Astrocyte (in vitro differentiated cells and primary cell): ENCODE results near the gene ITGA2. TPM values are rescaled to one million over a fixed set of nuclear protein-coding genes. Genes with fewer than 3 reads are reported as not detected.
A peak's percentile ranks its signal among the peaks of the same experiment; 100 is the strongest.

Experiments
- DNase-seq: peaks from one replicate; pipeline ENCODE4 v3.0.0-alpha.2; 2010; ENCODE audit warnings: low read depth
- FAIRE-seq: peaks from 2 replicates; lab custom pipeline; 2011; peaks lifted over from hg19 to GRCh38; lab: Jason Lieb, UNC
- H2AFZ ChIP-seq: 2 replicates; pipeline ENCODE4 v1.6.0; 2012; ENCODE audit warnings: low read depth, low read length, inconsistent platforms
- H3K27ac ChIP-seq: 2 replicates; pipeline ENCODE4 v1.5.1; 2011; ENCODE audit warnings: low read depth, low read length, inconsistent platforms
- H3K27me3 ChIP-seq: 2 replicates; pipeline ENCODE4 v1.6.0; 2011; ENCODE audit warnings: low read length, inconsistent platforms; ENCODE audit not compliant: insufficient read depth
- H3K36me3 ChIP-seq: 2 replicates; pipeline ENCODE4 v1.5.1; 2011; ENCODE audit warnings: low read length, inconsistent platforms; ENCODE audit not compliant: insufficient read depth
- H3K4me1 ChIP-seq: 2 replicates; pipeline ENCODE4 v1.5.1; 2011; ENCODE audit warnings: low read length, inconsistent platforms; ENCODE audit not compliant: insufficient read depth
- H3K4me2 ChIP-seq: 2 replicates; pipeline ENCODE4 v1.6.0; 2012; ENCODE audit warnings: low read length, inconsistent platforms
- H3K4me3 ChIP-seq: 2 replicates; pipeline ENCODE4 v1.5.1; 2011; ENCODE audit warnings: low read depth, mild to moderate bottlenecking, low read length, inconsistent platforms; ENCODE audit not compliant: insufficient read depth
- H3K79me2 ChIP-seq: 2 replicates; pipeline ENCODE4 v1.6.0; 2012; ENCODE audit warnings: mild to moderate bottlenecking, low read length, inconsistent platforms; ENCODE audit not compliant: insufficient read depth
- H3K9ac ChIP-seq: 2 replicates; pipeline ENCODE4 v1.6.0; 2012; ENCODE audit warnings: mild to moderate bottlenecking, low read length, inconsistent platforms
- H3K9me3 ChIP-seq: 2 replicates; pipeline ENCODE4 v1.5.1; 2012; ENCODE audit warnings: low read depth, mild to moderate bottlenecking, low read length, inconsistent platforms; ENCODE audit not compliant: insufficient read depth
- H4K20me1 ChIP-seq: 2 replicates; pipeline ENCODE4 v1.6.0; 2012; ENCODE audit warnings: low read length, inconsistent platforms; ENCODE audit not compliant: insufficient read depth
- H3K27ac Mint-ChIP-seq: one replicate; pipeline ENCODE4 v1.8.0; 2021; ENCODE audit warnings: mild to moderate bottlenecking, mixed read lengths; ENCODE audit not compliant: unreplicated experiment
- H3K27me3 Mint-ChIP-seq: one replicate; pipeline ENCODE4 v1.8.0; 2021; ENCODE audit warnings: low read depth, mixed read lengths; ENCODE audit not compliant: unreplicated experiment
- H3K36me3 Mint-ChIP-seq: one replicate; pipeline ENCODE4 v1.8.0; 2021; ENCODE audit warnings: low read depth, mixed read lengths; ENCODE audit not compliant: unreplicated experiment
- H3K4me1 Mint-ChIP-seq: one replicate; pipeline ENCODE4 v1.8.0; 2021; ENCODE audit warnings: low read depth, mixed read lengths; ENCODE audit not compliant: unreplicated experiment
- H3K4me3 Mint-ChIP-seq: one replicate; pipeline ENCODE4 v1.8.0; 2021; ENCODE audit warnings: mild to moderate bottlenecking, moderate library complexity, mixed read lengths; ENCODE audit not compliant: unreplicated experiment
- H3K9me3 Mint-ChIP-seq: one replicate; pipeline ENCODE4 v1.8.0; 2021; ENCODE audit warnings: mild to moderate bottlenecking, mixed read lengths; ENCODE audit not compliant: unreplicated experiment
- CTCF ChIP-seq: IDR thresholded peaks from 2 replicates; pipeline ENCODE4 v1.5.1; 2011; ENCODE audit warnings: low read depth, mild to moderate bottlenecking, inconsistent platforms, low read length, moderate library complexity; ENCODE audit not compliant: insufficient read depth
- EZH2 ChIP-seq: IDR thresholded peaks from 2 replicates; pipeline ENCODE4 v1.6.1; 2012; ENCODE audit warnings: mild to moderate bottlenecking, low read length, inconsistent platforms; ENCODE audit not compliant: insufficient read depth
- total RNA-seq: library from RNA; stranded (reverse); gene quantifications from 2 replicates; pipeline ENCODE4 v1.2.1, GENCODE V29; 2021

The ITGA2 gene
- total RNA-seq, 1 donor from 2014 or later = 35.9 TPM

DNA sequence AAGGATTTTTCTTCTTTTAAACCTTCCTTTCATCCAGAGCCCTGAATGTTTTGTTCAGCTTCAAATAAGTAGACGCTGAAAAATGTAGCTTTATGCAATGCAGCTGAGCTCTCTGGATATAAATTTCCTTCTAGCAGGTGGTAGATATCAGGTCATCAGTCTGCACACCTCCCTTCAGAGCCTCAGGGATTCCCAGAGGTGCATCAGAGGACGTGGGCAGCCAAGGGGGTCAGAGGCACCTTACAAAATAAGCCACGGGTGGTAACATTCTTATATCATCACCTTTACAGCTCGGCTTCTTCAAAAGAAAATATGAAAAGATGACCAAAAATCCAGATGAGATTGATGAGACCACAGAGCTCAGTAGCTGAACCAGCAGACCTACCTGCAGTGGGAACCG is 101.1 kb downstream of the ITGA2 start:
- no peak overlapping the region for H3K9ac ChIP-seq
- H3K27ac Mint-ChIP-seq = no peak overlapping the region
- no peak for TF ChIP-seq EZH2
- TF ChIP-seq CTCF = no peak
- FAIRE-seq (no peak), DNase-seq (no peak)
- no peak overlapping the region for H3K4me3 Mint-ChIP-seq
- H3K9me3 ChIP-seq = no peaks in the 10 kb centered on the region
- H3K27me3 Mint-ChIP-seq = no peaks in the 10 kb centered on the region
- H3K27ac ChIP-seq = no peak overlapping the region
- H3K4me1 Mint-ChIP-seq = peaks cover 12% of the 10 kb centered on the region
- H3K27me3 ChIP-seq = no peaks in the 10 kb centered on the region
- no peak overlapping the region for H3K4me2 ChIP-seq
- H3K4me1 ChIP-seq = peaks cover 6% of the 10 kb centered on the region
- H3K36me3 ChIP-seq = peaks cover 24% of the 10 kb centered on the region
- H2AFZ ChIP-seq = no peak overlapping the region
- H3K36me3 Mint-ChIP-seq = no peaks in the 10 kb centered on the region
- H3K79me2 ChIP-seq = no peaks in the 10 kb centered on the region
- no peaks in the 10 kb centered on the region for H4K20me1 ChIP-seq
- H3K4me3 ChIP-seq = no peak overlapping the region
- no peaks in the 10 kb centered on the region for H3K9me3 Mint-ChIP-seq

DNA sequence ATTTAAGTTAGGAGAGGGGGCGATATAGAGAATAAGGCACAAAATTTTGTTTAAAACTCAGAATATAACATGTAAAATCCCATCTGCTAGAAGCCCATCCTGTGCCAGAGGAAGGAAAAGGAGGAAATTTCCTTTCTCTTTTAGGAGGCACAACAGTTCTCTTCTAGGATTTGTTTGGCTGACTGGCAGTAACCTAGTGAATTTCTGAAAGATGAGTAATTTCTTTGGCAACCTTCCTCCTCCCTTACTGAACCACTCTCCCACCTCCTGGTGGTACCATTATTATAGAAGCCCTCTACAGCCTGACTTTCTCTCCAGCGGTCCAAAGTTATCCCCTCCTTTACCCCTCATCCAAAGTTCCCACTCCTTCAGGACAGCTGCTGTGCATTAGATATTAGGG is 102.1 kb downstream of the ITGA2 start:
- no peak overlapping the region for H3K4me3 Mint-ChIP-seq
- peaks cover 6% of the 10 kb centered on the region for H3K4me1 ChIP-seq
- no peak overlapping the region for H3K9ac ChIP-seq
- H4K20me1 ChIP-seq = no peaks in the 10 kb centered on the region
- no peak overlapping the region for H3K27ac ChIP-seq
- H2AFZ ChIP-seq = no peak overlapping the region
- no peaks in the 10 kb centered on the region for H3K9me3 ChIP-seq
- H3K27me3 ChIP-seq = no peaks in the 10 kb centered on the region
- TF ChIP-seq EZH2 = no peak
- TF ChIP-seq CTCF = peak; percentile 2
- H3K4me3 ChIP-seq = no peak overlapping the region
- no peaks in the 10 kb centered on the region for H3K27me3 Mint-ChIP-seq
- peaks cover 22% of the 10 kb centered on the region for H3K36me3 ChIP-seq
- DNase-seq = peak; percentile 48
- H3K36me3 Mint-ChIP-seq = no peaks in the 10 kb centered on the region
- peaks cover 12% of the 10 kb centered on the region for H3K4me1 Mint-ChIP-seq
- no peak overlapping the region for H3K4me2 ChIP-seq
- no peaks in the 10 kb centered on the region for H3K79me2 ChIP-seq
- H3K9me3 Mint-ChIP-seq = no peaks in the 10 kb centered on the region
- FAIRE-seq = no peak
- H3K27ac Mint-ChIP-seq = no peak overlapping the region

DNA sequence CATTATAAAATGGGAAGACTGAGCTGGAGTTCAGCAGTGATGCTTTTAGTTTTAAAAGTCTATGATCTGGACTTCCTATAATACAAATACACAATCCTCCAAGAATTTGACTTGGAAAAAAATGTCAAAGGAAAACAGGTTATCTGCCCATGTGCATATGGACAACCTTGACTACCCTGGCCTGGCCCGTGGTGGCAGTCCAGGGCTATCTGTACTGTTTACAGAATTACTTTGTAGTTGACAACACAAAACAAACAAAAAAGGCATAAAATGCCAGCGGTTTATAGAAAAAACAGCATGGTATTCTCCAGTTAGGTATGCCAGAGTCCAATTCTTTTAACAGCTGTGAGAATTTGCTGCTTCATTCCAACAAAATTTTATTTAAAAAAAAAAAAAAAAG is 103.1 kb downstream of the ITGA2 start:
- Histone ChIP-seq H3K27me3 (no peaks in the 10 kb centered on the region), H3K4me3 (no peak overlapping the region), H3K36me3 (peaks cover 25% of the 10 kb centered on the region), H4K20me1 (no peaks in the 10 kb centered on the region), H2AFZ (no peak overlapping the region), H3K9ac (no peak overlapping the region), H3K4me2 (no peak overlapping the region), H3K79me2 (no peaks in the 10 kb centered on the region), H3K9me3 (no peaks in the 10 kb centered on the region), H3K27ac (no peak overlapping the region), H3K4me1 (peaks cover 6% of the 10 kb centered on the region)
- no peaks in the 10 kb centered on the region for H3K27me3 Mint-ChIP-seq
- no peak for DNase-seq
- FAIRE-seq = no peak
- TF ChIP-seq EZH2 = no peak
- TF ChIP-seq CTCF = no peak
- no peaks in the 10 kb centered on the region for H3K9me3 Mint-ChIP-seq
- peaks cover 2% of the 10 kb centered on the region for H3K36me3 Mint-ChIP-seq
- peaks cover 12% of the 10 kb centered on the region for H3K4me1 Mint-ChIP-seq
- H3K27ac Mint-ChIP-seq = peak overlapping the region; percentile 34
- no peak overlapping the region for H3K4me3 Mint-ChIP-seq
